Measurements from ENCODE around the gene BCL2L14.

Gene BCL2L14

GRCh38 chr12:12098691-12099015, 27.9 kb downstream of the BCL2L14 start:
- H3K9me3 ChIP-seq (ENCODE audit: control insufficient read depth, insufficient read depth, low read length) = no peaks in the 10 kb centered on the region
- H3K79me2 ChIP-seq (ENCODE audit: control insufficient read depth, low read length) = no peaks in the 10 kb centered on the region
- no peak overlapping the region for H3K4me3 ChIP-seq (ENCODE audit: low read length)
- H3K4me1 ChIP-seq (ENCODE audit: control insufficient read depth, low read length) = no peaks in the 10 kb centered on the region
- H3K36me3 ChIP-seq (ENCODE audit: control insufficient read depth, low read length) = no peaks in the 10 kb centered on the region
- no peak overlapping the region for H3K27ac ChIP-seq (ENCODE audit: low read depth, low read length)
- no peaks in the 10 kb centered on the region for H3K9me2 ChIP-seq (replicated peaks; ENCODE audit: control insufficient read depth, low read length)
- peaks cover 3% of the 10 kb centered on the region; the same call in 1 of the 2 replicates for H3K27me3 ChIP-seq (ENCODE audit: control insufficient read depth, low read length)
- H4K20me1 ChIP-seq (ENCODE audit: control insufficient read depth, insufficient read depth, low read depth, low read length) = no peaks in the 10 kb centered on the region
- TF ChIP-seq CTCF (IDR thresholded peaks at IDR 0.05; ENCODE audit: low read depth, low read length, poor library complexity, severe bottlenecking) (no peak), EZH2phosphoT487 (IDR thresholded peaks at IDR 0.05; ENCODE audit: borderline replicate concordance, low read length) (no peak)
- H3K4me2 ChIP-seq (ENCODE audit: low read length) = no peak overlapping the region
- H3F3A ChIP-seq (ENCODE audit: control insufficient read depth, insufficient read depth) = no peaks in the 10 kb centered on the region

- Histone ChIP-seq H3K4me2 (ENCODE audit: low read length) (no peak overlapping the region), H3K9me3 (ENCODE audit: control insufficient read depth, insufficient read depth, low read length) (no peaks in the 10 kb centered on the region), H3F3A (ENCODE audit: control insufficient read depth, insufficient read depth) (no peaks in the 10 kb centered on the region), H3K4me1 (ENCODE audit: control insufficient read depth, low read length) (no peaks in the 10 kb centered on the region), H3K79me2 (ENCODE audit: control insufficient read depth, low read length) (no peaks in the 10 kb centered on the region), H3K9me2 (replicated peaks; ENCODE audit: control insufficient read depth, low read length) (no peaks in the 10 kb centered on the region), H4K20me1 (ENCODE audit: control insufficient read depth, insufficient read depth, low read depth, low read length) (no peaks in the 10 kb centered on the region), H3K36me3 (ENCODE audit: control insufficient read depth, low read length) (no peaks in the 10 kb centered on the region), H3K27ac (ENCODE audit: low read depth, low read length) (no peak overlapping the region), H3K27me3 (ENCODE audit: control insufficient read depth, low read length) (peaks cover 3% of the 10 kb centered on the region; the same call in 1 of the 2 replicates), H3K4me3 (ENCODE audit: low read length) (no peak overlapping the region)
- TF ChIP-seq CTCF (IDR thresholded peaks at IDR 0.05; ENCODE audit: low read depth, low read length, poor library complexity, severe bottlenecking) (no peak), EZH2phosphoT487 (IDR thresholded peaks at IDR 0.05; ENCODE audit: borderline replicate concordance, low read length) (no peak)
These were observed 28.4 kb downstream of the BCL2L14 start for GRCh38 chr12:12099102-12099501.

- Histone ChIP-seq H3K4me1 (ENCODE audit: control insufficient read depth, low read length) (no peaks in the 10 kb centered on the region), H3K9me2 (replicated peaks; ENCODE audit: control insufficient read depth, low read length) (no peaks in the 10 kb centered on the region), H3K79me2 (ENCODE audit: control insufficient read depth, low read length) (no peaks in the 10 kb centered on the region), H3K4me2 (ENCODE audit: low read length) (no peak overlapping the region), H3K27me3 (ENCODE audit: control insufficient read depth, low read length) (no peaks in the 10 kb centered on the region), H3K4me3 (ENCODE audit: low read length) (no peak overlapping the region), H4K20me1 (ENCODE audit: control insufficient read depth, insufficient read depth, low read depth, low read length) (no peaks in the 10 kb centered on the region), H3K36me3 (ENCODE audit: control insufficient read depth, low read length) (no peaks in the 10 kb centered on the region), H3K27ac (ENCODE audit: low read depth, low read length) (no peak overlapping the region), H3K9me3 (ENCODE audit: control insufficient read depth, insufficient read depth, low read length) (peaks cover 4% of the 10 kb centered on the region; the same call in 1 of the 2 replicates), H3F3A (ENCODE audit: control insufficient read depth, insufficient read depth) (no peaks in the 10 kb centered on the region)
- TF ChIP-seq CTCF (IDR thresholded peaks at IDR 0.05; ENCODE audit: low read depth, low read length, poor library complexity, severe bottlenecking) (no peak), EZH2phosphoT487 (IDR thresholded peaks at IDR 0.05; ENCODE audit: borderline replicate concordance, low read length) (no peak)
These were observed 36.9 kb downstream of the BCL2L14 start for GRCh38 chr12:12107678-12108077.

Data from DOHH2 (cell line).